Neural cell (in vitro differentiated cells): ENCODE data around the gene NECTIN1. TPM values are rescaled to one million over a fixed set of nuclear protein-coding genes. Genes with fewer than 3 reads are reported as not detected.

Experiments
- H2AFZ ChIP-seq: fragments of 200-600, 300-800 bp; sonication (generic), shearing (Covaris generic); 2 replicates; pipeline ENCODE4 v1.6.0; 2014; ENCODE audit warnings: low read depth, mild to moderate bottlenecking, antibody characterized with exemption, low read length, moderate library complexity
- H3F3A ChIP-seq: fragments of 200-600 bp; shearing (Covaris generic); 2 replicates; pipeline ENCODE4 v1.6.1; 2016; ENCODE audit warnings: mild to moderate bottlenecking, moderate library complexity, mixed read lengths, antibody characterized with exemption, low read length; ENCODE audit not compliant: insufficient read depth, poor library complexity, severe bottlenecking
- H3K27ac ChIP-seq: fragments of 200-600, 300-800 bp; sonication (generic), shearing (Covaris generic); 2 replicates; pipeline ENCODE4 v1.5.1; 2014; ENCODE audit warnings: mild to moderate bottlenecking, low read length, moderate library complexity
- H3K27me3 ChIP-seq: fragments of 300-800, 200-600 bp; sonication (generic), shearing (Covaris generic); 2 replicates; pipeline ENCODE4 v1.6.0; 2014; ENCODE audit warnings: mild to moderate bottlenecking, low read depth, low read length, moderate library complexity; ENCODE audit not compliant: insufficient read depth
- H3K36me3 ChIP-seq: fragments of 300-800, 200-600 bp; sonication (generic), shearing (Covaris generic); 2 replicates; pipeline ENCODE4 v1.5.1; 2014; ENCODE audit warnings: mild to moderate bottlenecking, antibody characterized with exemption, low read length, moderate library complexity; ENCODE audit not compliant: insufficient read depth
- H3K4me2 ChIP-seq: fragments of 300-800, 200-600 bp; sonication (generic), shearing (Covaris generic); 2 replicates; pipeline ENCODE4 v1.6.0; 2014; ENCODE audit warnings: mild to moderate bottlenecking, low read length
- H3K4me3 ChIP-seq: fragments of 300-800, 200-600 bp; sonication (generic), shearing (Covaris generic); 2 replicates; pipeline ENCODE4 v1.5.1; 2014; ENCODE audit warnings: mild to moderate bottlenecking, low read length, moderate library complexity
- H3K79me2 ChIP-seq: fragments of 200-600 bp; shearing (Covaris generic); replicated peaks from 2 replicates; pipeline ENCODE4 v1.6.0; 2014; ENCODE audit warnings: mild to moderate bottlenecking, low read length, moderate library complexity; ENCODE audit not compliant: insufficient read depth
- H3K9ac ChIP-seq: fragments of 300-800, 200-600 bp; sonication (generic), shearing (Covaris generic); 2 replicates; pipeline ENCODE4 v1.6.1; 2016; ENCODE audit warnings: mild to moderate bottlenecking, low read length, mixed read lengths
- H3K9me2 ChIP-seq: fragments of 200-600 bp; shearing (Covaris generic); 2 replicates; pipeline ENCODE4 v1.6.1; 2016; ENCODE audit warnings: mild to moderate bottlenecking, low read length, mixed read lengths; ENCODE audit not compliant: insufficient read depth
- H3K9me3 ChIP-seq: fragments of 200-600, 300-800 bp; sonication (generic), shearing (Covaris generic); 2 replicates; pipeline ENCODE4 v1.6.1; 2016; ENCODE audit warnings: mild to moderate bottlenecking, mixed run types, low read length, moderate library complexity, mixed read lengths
- H4K20me1 ChIP-seq: fragments of 200-600 bp; shearing (Covaris generic); 2 replicates; pipeline ENCODE4 v1.6.1; 2016; ENCODE audit warnings: mild to moderate bottlenecking, mixed run types; ENCODE audit not compliant: insufficient read depth
- CTCF ChIP-seq: fragments of 450-650 bp; IDR thresholded peaks from 2 replicates; pipeline ENCODE4 v1.5.1; 2014; ENCODE audit warnings: antibody characterized with exemption, mild to moderate bottlenecking, moderate library complexity; ENCODE audit not compliant: poor library complexity, severe bottlenecking
- EP300 ChIP-seq: fragments of 450-650 bp; conservative IDR thresholded peaks from 2 replicates; pipeline ENCODE4 v1.6.1; 2014; ENCODE audit warnings: antibody characterized with exemption, mild to moderate bottlenecking, moderate library complexity; ENCODE audit not compliant: poor library complexity, severe bottlenecking
- EZH2 ChIP-seq: fragments of 200-600, 300-800 bp; shearing (Covaris generic), sonication (generic); IDR thresholded peaks from 2 replicates; pipeline ENCODE4 v1.6.1; 2014; ENCODE audit warnings: antibody characterized with exemption, low read length, borderline replicate concordance, mild to moderate bottlenecking; ENCODE audit not compliant: insufficient read depth, poor library complexity, severe bottlenecking
- MXI1 ChIP-seq: fragments of 450-650 bp; conservative IDR thresholded peaks from 2 replicates; pipeline ENCODE4 v1.6.1; 2014; ENCODE audit warnings: antibody characterized with exemption, mild to moderate bottlenecking; ENCODE audit not compliant: poor library complexity, severe bottlenecking
- POLR2AphosphoS5 ChIP-seq: IDR thresholded peaks from 2 replicates; pipeline ENCODE4 v1.6.1; 2012
- RAD21 ChIP-seq: fragments of 450-650 bp; conservative IDR thresholded peaks from 2 replicates; pipeline ENCODE4 v1.6.1; 2014; ENCODE audit warnings: antibody characterized with exemption, mild to moderate bottlenecking, moderate library complexity
- SMC3 ChIP-seq: fragments of 450-650 bp; conservative IDR thresholded peaks from 2 replicates; pipeline ENCODE4 v1.6.1; 2014; ENCODE audit warnings: antibody characterized with exemption, mild to moderate bottlenecking, moderate library complexity; ENCODE audit not compliant: poor library complexity
- TAF1 ChIP-seq: IDR thresholded peaks from 2 replicates; pipeline ENCODE4 v1.6.1; 2012; ENCODE audit warnings: low read depth
- polyA plus RNA-seq: library from polyadenylated mRNA; depleted of rRNA; stranded (reverse); fragments of >200 nt; gene quantifications from 2 replicates; pipeline ENCODE4 v1.2.3, GENCODE V29; 2014
- TF ChIP-seq, protein P1 (sequence below): IDR thresholded peaks from 2 replicates; pipeline ENCODE4 v1.6.1; 2012; ENCODE audit warnings: borderline replicate concordance

The NECTIN1 gene
- polyA plus RNA-seq, 1 donor from 2014 or later, result 5.6 TPM

- TF ChIP-seq SMC3, result peak; percentile 58
- TF ChIP-seq POLR2AphosphoS5, result no peak
- peak; percentile 36 for TF ChIP-seq RAD21
- TF ChIP-seq MXI1, result peak; percentile 60
- TF ChIP-seq, protein P1, sequence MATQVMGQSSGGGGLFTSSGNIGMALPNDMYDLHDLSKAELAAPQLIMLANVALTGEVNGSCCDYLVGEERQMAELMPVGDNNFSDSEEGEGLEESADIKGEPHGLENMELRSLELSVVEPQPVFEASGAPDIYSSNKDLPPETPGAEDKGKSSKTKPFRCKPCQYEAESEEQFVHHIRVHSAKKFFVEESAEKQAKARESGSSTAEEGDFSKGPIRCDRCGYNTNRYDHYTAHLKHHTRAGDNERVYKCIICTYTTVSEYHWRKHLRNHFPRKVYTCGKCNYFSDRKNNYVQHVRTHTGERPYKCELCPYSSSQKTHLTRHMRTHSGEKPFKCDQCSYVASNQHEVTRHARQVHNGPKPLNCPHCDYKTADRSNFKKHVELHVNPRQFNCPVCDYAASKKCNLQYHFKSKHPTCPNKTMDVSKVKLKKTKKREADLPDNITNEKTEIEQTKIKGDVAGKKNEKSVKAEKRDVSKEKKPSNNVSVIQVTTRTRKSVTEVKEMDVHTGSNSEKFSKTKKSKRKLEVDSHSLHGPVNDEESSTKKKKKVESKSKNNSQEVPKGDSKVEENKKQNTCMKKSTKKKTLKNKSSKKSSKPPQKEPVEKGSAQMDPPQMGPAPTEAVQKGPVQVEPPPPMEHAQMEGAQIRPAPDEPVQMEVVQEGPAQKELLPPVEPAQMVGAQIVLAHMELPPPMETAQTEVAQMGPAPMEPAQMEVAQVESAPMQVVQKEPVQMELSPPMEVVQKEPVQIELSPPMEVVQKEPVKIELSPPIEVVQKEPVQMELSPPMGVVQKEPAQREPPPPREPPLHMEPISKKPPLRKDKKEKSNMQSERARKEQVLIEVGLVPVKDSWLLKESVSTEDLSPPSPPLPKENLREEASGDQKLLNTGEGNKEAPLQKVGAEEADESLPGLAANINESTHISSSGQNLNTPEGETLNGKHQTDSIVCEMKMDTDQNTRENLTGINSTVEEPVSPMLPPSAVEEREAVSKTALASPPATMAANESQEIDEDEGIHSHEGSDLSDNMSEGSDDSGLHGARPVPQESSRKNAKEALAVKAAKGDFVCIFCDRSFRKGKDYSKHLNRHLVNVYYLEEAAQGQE, result no peak
- TF ChIP-seq EZH2, result no peak
- no peak for TF ChIP-seq TAF1
- TF ChIP-seq EP300, result no peak
- TF ChIP-seq CTCF, result peak; percentile 56
- H3K27ac ChIP-seq, result peak overlapping the region; percentile 65
- no peaks in the 10 kb centered on the region for H3K36me3 ChIP-seq
These were observed 1.4 kb downstream of the NECTIN1 start for GRCh38 chr11:119727523-119728151.

GRCh38 chr11:119726585-119727522 is 2.1 kb downstream of the NECTIN1 start:
- TF ChIP-seq TAF1 (no peak), MXI1 (peak; percentile 80)
- no peaks in the 10 kb centered on the region for H3K36me3 ChIP-seq
- H3K27ac ChIP-seq, result no peak overlapping the region
- no peak overlapping the region for H2AFZ ChIP-seq
- no peaks in the 10 kb centered on the region for H4K20me1 ChIP-seq
- no peaks in the 10 kb centered on the region for H3K9me3 ChIP-seq
- peak overlapping the region; percentile 73 for H3K4me2 ChIP-seq
- peak overlapping the region; percentile 86 for H3K9ac ChIP-seq
- no peaks in the 10 kb centered on the region for H3F3A ChIP-seq
- no peaks in the 10 kb centered on the region for H3K27me3 ChIP-seq
- H3K79me2 ChIP-seq, result peaks cover 60% of the 10 kb centered on the region
- no peaks in the 10 kb centered on the region for H3K9me2 ChIP-seq
- peak overlapping the region; percentile 87 for H3K4me3 ChIP-seq

More at GRCh38 chr11:119727523-119728151, 1.4 kb downstream of the NECTIN1 start:
- Histone ChIP-seq H3K79me2 (peaks cover 52% of the 10 kb centered on the region), H3K9ac (peak overlapping the region; percentile 86), H3K9me3 (no peaks in the 10 kb centered on the region), H4K20me1 (no peaks in the 10 kb centered on the region), H3K27me3 (no peaks in the 10 kb centered on the region), H3K4me3 (peak overlapping the region; percentile 87), H3F3A (no peaks in the 10 kb centered on the region), H2AFZ (no peak overlapping the region), H3K9me2 (no peaks in the 10 kb centered on the region), H3K4me2 (peak overlapping the region; percentile 73)
